ENCODE data around the gene PLAAT4. TPM values are rescaled to one million over a fixed set of nuclear protein-coding genes. Genes with fewer than 3 reads are reported as not detected.
"Not testable (repeated sequence)": the region's sequence is repeated elsewhere in the genome, so short reads cannot be mapped to it uniquely, and the experiment has no call there.

PLAAT4 gene
- total RNA-seq, 1 experiment from 2014 or later, result 73.6 TPM

- DNase-seq (ENCODE audit: low spot score), result peak; percentile 23
These were observed 889 bp downstream of the PLAAT4 start for GRCh38 chr11:63537293-63538101.

GRCh38 chr11:63542506-63542905, 5.9 kb downstream of the PLAAT4 start:
- DNase-seq (ENCODE audit: low spot score), result not testable (repeated sequence)

GRCh38 chr11:63543711-63544110, 7.1 kb downstream of the PLAAT4 start:
- DNase-seq (ENCODE audit: low spot score), result no peak

GRCh38 chr11:63547061-63547460, 10.5 kb downstream of the PLAAT4 start:
- no peak for DNase-seq (ENCODE audit: low spot score)

GRCh38 chr11:63548178-63548577, 11.6 kb downstream of the PLAAT4 start:
- no peak for DNase-seq (ENCODE audit: low spot score)

- no peak for DNase-seq (ENCODE audit: low spot score)
These were observed 12.8 kb downstream of the PLAAT4 start for GRCh38 chr11:63549411-63549810.

- DNase-seq (ENCODE audit: low spot score), result not testable (repeated sequence)
These were observed 13.6 kb downstream of the PLAAT4 start for GRCh38 chr11:63550156-63550700.

- no peak for DNase-seq (ENCODE audit: low spot score)
These were observed 14.7 kb downstream of the PLAAT4 start for GRCh38 chr11:63551091-63551888.

GRCh38 chr11:63551889-63552266, 15.3 kb downstream of the PLAAT4 start:
- no peak for DNase-seq (ENCODE audit: low spot score)

- DNase-seq (ENCODE audit: low spot score), result peak; percentile 67
These were observed 16.3 kb downstream of the PLAAT4 start for GRCh38 chr11:63552921-63553320.

- no peak for DNase-seq (ENCODE audit: low spot score)
These were observed 17.2 kb downstream of the PLAAT4 start for GRCh38 chr11:63553759-63554158.

- DNase-seq (ENCODE audit: low spot score), result no peak
These were observed 18.2 kb downstream of the PLAAT4 start for GRCh38 chr11:63554877-63555223.

GRCh38 chr11:63556404-63557013, 19.9 kb downstream of the PLAAT4 start:
- no peak for DNase-seq (ENCODE audit: low spot score)

GRCh38 chr11:63557570-63557969, 21.0 kb downstream of the PLAAT4 start:
- DNase-seq (ENCODE audit: low spot score), result no peak

- DNase-seq (ENCODE audit: low spot score), result no peak
These were observed 22.0 kb downstream of the PLAAT4 start for GRCh38 chr11:63558459-63559157.

- peak; percentile 26 for DNase-seq (ENCODE audit: low spot score)
These were observed 24.0 kb downstream of the PLAAT4 start for GRCh38 chr11:63560506-63561180.

GRCh38 chr11:63563201-63564055, 26.8 kb downstream of the PLAAT4 start, which contains the start of gene PLAAT2:
TSS of gene PLAAT2 (minus strand) at chr11:63563379. CDS start at chr11:63563324, 55 bp downstream.
- DNase-seq (ENCODE audit: low spot score), result no peak

GRCh38 chr11:63564056-63564774, 27.6 kb downstream of the PLAAT4 start:
- DNase-seq (ENCODE audit: low spot score), result peak; percentile 67

GRCh38 chr11:63564784-63565350, 28.3 kb downstream of the PLAAT4 start:
- peak; percentile 87 for DNase-seq (ENCODE audit: low spot score)

Measured in HT-29 (cell line).